GM20000 (cell line): ENCODE data around the gene RXFP3.

ENCODE experiments used
- DNase-seq: peaks from one replicate; pipeline ENCODE4 v3.0.0; 2012; ENCODE audit warnings: low spot score
- TF ChIP-seq, protein P1 (sequence below): IDR thresholded peaks from 2 replicates; pipeline ENCODE4 v1.5.1; 2012; ENCODE audit warnings: mild to moderate bottlenecking, control low read depth; ENCODE audit errors: extremely low read depth, missing control alignments

Gene RXFP3

DNA sequence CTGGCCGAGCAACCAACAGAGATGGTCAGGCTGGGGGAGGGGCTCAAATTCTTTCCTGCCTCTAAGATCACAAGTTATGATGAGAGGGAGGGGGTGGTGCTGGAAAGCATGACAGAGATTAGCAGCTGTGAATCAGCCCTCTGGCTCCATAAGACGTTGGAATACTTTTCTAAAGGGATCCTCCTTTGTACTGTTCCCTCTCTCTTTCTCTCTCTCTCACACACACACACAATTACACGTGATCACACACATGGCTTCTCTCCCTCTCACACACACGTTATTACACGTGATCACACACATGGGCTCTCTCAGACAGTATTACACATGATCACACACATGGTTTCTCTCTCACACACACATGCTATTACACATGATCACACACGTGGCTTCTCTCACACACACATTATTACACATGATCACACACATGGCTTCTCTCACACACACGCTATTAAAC, 48.5 kb downstream of the RXFP3 start, which contains the start of gene SLC45A2:
Gene SLC45A2 (minus strand): TSS at position 23 of the 454 bp plus-strand sequence. CDS start 110 bp downstream, outside the sequence.
- TF ChIP-seq, protein P1, sequence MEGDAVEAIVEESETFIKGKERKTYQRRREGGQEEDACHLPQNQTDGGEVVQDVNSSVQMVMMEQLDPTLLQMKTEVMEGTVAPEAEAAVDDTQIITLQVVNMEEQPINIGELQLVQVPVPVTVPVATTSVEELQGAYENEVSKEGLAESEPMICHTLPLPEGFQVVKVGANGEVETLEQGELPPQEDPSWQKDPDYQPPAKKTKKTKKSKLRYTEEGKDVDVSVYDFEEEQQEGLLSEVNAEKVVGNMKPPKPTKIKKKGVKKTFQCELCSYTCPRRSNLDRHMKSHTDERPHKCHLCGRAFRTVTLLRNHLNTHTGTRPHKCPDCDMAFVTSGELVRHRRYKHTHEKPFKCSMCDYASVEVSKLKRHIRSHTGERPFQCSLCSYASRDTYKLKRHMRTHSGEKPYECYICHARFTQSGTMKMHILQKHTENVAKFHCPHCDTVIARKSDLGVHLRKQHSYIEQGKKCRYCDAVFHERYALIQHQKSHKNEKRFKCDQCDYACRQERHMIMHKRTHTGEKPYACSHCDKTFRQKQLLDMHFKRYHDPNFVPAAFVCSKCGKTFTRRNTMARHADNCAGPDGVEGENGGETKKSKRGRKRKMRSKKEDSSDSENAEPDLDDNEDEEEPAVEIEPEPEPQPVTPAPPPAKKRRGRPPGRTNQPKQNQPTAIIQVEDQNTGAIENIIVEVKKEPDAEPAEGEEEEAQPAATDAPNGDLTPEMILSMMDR, result no peak
- no peak for DNase-seq

DNA sequence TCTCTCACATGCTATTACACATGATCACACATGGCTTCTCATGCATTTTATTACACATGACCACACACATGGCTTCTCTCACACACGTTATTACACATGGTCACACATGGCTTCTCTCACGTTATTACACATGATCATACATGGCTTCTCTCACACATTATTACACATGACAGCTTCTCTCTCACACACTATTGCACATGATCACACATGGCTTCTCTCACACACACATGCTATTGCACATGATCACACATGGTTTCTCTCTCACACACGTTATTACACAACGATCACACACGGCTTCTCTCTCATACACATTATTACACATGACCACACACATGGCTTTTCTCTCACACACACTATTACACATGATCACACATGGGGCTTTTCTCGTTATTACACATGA, 49.3 kb downstream of the RXFP3 start:
- TF ChIP-seq, protein P1, result no peak
- DNase-seq, result no peak
